ENCODE results near the gene CRYBB3. TPM values are rescaled to one million over a fixed set of nuclear protein-coding genes. Genes with fewer than 3 reads are reported as not detected.

CRYBB3 gene
- polyA plus RNA-seq, 1 donor (not counting 4 experiments of a cell fraction or from before 2014, with no cell fraction given), result not detected

DNA sequence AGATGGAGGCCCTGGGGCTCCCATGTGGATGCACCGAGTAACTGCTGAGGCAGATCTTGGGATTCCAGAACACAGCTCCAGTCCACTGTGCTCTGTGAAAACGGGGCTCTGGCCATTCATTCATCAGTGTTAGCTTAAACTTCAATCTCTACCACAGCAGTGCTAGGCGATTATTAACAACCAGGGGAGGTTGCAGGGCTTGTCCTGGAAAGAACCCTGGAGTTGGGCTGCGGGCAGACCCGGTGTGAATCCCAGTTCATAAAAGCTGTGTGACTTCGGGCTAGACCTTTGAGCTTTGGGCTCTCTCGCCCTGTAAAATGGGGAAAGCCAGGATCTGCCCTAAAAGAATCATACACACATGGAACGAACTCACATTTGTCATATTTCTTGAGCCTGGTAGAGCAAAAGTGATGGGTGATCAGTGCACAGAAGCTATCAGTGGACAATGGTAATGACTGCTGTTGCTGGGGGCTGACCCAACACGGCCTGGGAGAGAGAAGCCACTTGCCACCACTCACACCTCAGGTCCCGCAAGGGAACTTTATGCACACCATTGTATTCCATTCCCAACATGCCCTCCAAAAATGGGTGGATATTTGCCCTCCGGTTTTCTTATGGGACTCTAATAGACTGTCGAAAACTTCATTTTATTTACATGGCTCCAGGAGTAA, 15.6 kb upstream of the CRYBB3 start:
- TF ChIP-seq EZH2 (IDR thresholded peaks at IDR 0.05; ENCODE audit: low read length), result no peak
- TF ChIP-seq, protein P1, sequence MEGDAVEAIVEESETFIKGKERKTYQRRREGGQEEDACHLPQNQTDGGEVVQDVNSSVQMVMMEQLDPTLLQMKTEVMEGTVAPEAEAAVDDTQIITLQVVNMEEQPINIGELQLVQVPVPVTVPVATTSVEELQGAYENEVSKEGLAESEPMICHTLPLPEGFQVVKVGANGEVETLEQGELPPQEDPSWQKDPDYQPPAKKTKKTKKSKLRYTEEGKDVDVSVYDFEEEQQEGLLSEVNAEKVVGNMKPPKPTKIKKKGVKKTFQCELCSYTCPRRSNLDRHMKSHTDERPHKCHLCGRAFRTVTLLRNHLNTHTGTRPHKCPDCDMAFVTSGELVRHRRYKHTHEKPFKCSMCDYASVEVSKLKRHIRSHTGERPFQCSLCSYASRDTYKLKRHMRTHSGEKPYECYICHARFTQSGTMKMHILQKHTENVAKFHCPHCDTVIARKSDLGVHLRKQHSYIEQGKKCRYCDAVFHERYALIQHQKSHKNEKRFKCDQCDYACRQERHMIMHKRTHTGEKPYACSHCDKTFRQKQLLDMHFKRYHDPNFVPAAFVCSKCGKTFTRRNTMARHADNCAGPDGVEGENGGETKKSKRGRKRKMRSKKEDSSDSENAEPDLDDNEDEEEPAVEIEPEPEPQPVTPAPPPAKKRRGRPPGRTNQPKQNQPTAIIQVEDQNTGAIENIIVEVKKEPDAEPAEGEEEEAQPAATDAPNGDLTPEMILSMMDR (optimal IDR thresholded peaks at IDR 0.05 in 1 of 3, IDR thresholded peaks at IDR 0.05 in 1 of 3, conservative IDR thresholded peaks at IDR 0.05 in 1 of 3; ENCODE audit: extremely low read depth in 1 of 3, insufficient read depth in 2 of 3, low read length in 3 of 3), result no peak
- Histone ChIP-seq H2AFZ (ENCODE audit: control insufficient read depth, low read length) (no peak overlapping the region), H3K9me1 (ENCODE audit: control insufficient read depth, extremely low read depth, insufficient read depth, low read length) (no peaks in the 10 kb centered on the region), H3K9me3 (ENCODE audit: control insufficient read depth, low read depth, low read length) (no peaks in the 10 kb centered on the region), H3K4me2 (ENCODE audit: control insufficient read depth, extremely low read depth, insufficient read depth, low read depth, low read length) (no peak overlapping the region), H4K20me1 (ENCODE audit: control insufficient read depth, extremely low read depth, insufficient read depth, low read length) (no peaks in the 10 kb centered on the region), H3K4me1 (ENCODE audit: control insufficient read depth, extremely low read depth, insufficient read depth, low read length) (no peaks in the 10 kb centered on the region), H3K27ac (ENCODE audit: control insufficient read depth, insufficient read depth, low read length) (no peak overlapping the region), H3K4me3 (ENCODE audit: control insufficient read depth in 2 of 3, extremely low read depth in 1 of 3, insufficient read depth in 2 of 3, low read depth in 1 of 3, low read length in 3 of 3) (no peak overlapping the region), H3K9ac (ENCODE audit: control insufficient read depth, extremely low read depth, insufficient read depth, low read length) (no peak overlapping the region), H3K27me3 (ENCODE audit: control insufficient read depth, extremely low read depth, insufficient read depth, low read length) (no peaks in the 10 kb centered on the region), H3K79me2 (ENCODE audit: control insufficient read depth, insufficient read depth, low read length) (no peaks in the 10 kb centered on the region), H3K36me3 (ENCODE audit: control insufficient read depth in 2 of 2, extremely low read depth in 1 of 2, insufficient read depth in 2 of 2, low read length in 2 of 2) (peaks cover 10 to 16% of the 10 kb centered on the region in 2 experiments)
- DNase-seq (ENCODE audit: low read depth, low spot score) (no peak), FAIRE-seq (no peak)
- dilution Hi-C loops (cut with MboI; ENCODE audit: extremely low pct_ligation_motif_present, low sequenced_read_pairs), result no loop called here

DNA sequence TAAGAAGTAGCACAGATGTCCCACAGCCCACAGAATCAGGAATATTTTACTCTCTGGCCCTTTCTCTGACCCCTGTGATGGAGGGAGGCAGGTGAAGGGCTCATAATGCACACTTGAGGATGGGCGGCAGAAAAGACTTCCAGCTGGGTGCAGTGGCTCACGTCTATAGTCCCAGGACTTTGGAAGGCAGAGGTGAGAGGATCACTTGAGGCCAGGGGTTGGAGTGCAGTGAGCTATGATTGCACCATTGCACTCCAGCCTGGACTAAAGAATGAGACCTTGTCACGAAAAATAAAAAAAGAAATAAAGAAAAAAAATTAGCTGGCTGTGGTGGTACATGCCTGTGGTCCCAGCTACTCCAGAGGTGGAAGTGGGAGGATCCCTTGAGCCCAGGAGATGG, 13.5 kb upstream of the CRYBB3 start:
- Histone ChIP-seq H3K9ac (ENCODE audit: control insufficient read depth, extremely low read depth, insufficient read depth, low read length) (no peak overlapping the region), H3K9me3 (ENCODE audit: control insufficient read depth, low read depth, low read length) (no peaks in the 10 kb centered on the region), H3K4me2 (ENCODE audit: control insufficient read depth, extremely low read depth, insufficient read depth, low read depth, low read length) (no peak overlapping the region), H3K4me1 (ENCODE audit: control insufficient read depth, extremely low read depth, insufficient read depth, low read length) (no peaks in the 10 kb centered on the region), H4K20me1 (ENCODE audit: control insufficient read depth, extremely low read depth, insufficient read depth, low read length) (no peaks in the 10 kb centered on the region), H3K4me3 (ENCODE audit: control insufficient read depth in 2 of 3, extremely low read depth in 1 of 3, insufficient read depth in 2 of 3, low read depth in 1 of 3, low read length in 3 of 3) (no peak overlapping the region), H3K27ac (ENCODE audit: control insufficient read depth, insufficient read depth, low read length) (no peak overlapping the region), H3K36me3 (ENCODE audit: control insufficient read depth in 2 of 2, extremely low read depth in 1 of 2, insufficient read depth in 2 of 2, low read length in 2 of 2) (peaks cover 10 to 14% of the 10 kb centered on the region in 2 experiments), H3K79me2 (ENCODE audit: control insufficient read depth, insufficient read depth, low read length) (no peaks in the 10 kb centered on the region), H3K27me3 (ENCODE audit: control insufficient read depth, extremely low read depth, insufficient read depth, low read length) (no peaks in the 10 kb centered on the region), H2AFZ (ENCODE audit: control insufficient read depth, low read length) (no peak overlapping the region), H3K9me1 (ENCODE audit: control insufficient read depth, extremely low read depth, insufficient read depth, low read length) (no peaks in the 10 kb centered on the region)
- dilution Hi-C loops (cut with MboI; ENCODE audit: extremely low pct_ligation_motif_present, low sequenced_read_pairs), result no loop called here
- DNase-seq (ENCODE audit: low read depth, low spot score) (no peak), FAIRE-seq (no peak)
- TF ChIP-seq, protein P1 (optimal IDR thresholded peaks at IDR 0.05 in 1 of 3, IDR thresholded peaks at IDR 0.05 in 1 of 3, conservative IDR thresholded peaks at IDR 0.05 in 1 of 3; ENCODE audit: extremely low read depth in 1 of 3, insufficient read depth in 2 of 3, low read length in 3 of 3), result no peak
- no peak for TF ChIP-seq EZH2 (IDR thresholded peaks at IDR 0.05; ENCODE audit: low read length)
